Measurements from ENCODE around the gene GALK2. TPM values are rescaled to one million over a fixed set of nuclear protein-coding genes. Genes with fewer than 3 reads are reported as not detected.

Gene GALK2
- total RNA-seq, 2 donors from 2014 or later: 22.9 to 35.9 TPM

DNA sequence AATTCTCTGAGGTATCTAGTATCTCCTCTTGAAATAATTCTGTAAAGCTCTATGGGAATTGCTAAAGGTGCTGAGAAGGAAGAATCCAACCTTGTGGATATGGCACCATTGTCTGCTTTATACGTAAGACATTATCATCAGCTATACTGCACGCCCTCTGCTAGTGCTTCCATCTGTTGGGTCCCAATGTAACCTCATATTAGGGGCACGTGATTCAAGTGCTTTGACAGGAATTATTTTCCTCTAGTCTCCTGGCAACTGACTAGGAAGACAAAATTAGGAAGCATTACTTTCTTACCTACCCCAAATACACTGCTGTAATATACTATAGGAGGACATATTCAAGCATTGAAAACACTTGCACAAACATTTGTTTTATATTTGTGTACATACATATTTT lies 38.6 kb upstream of the GALK2 start:
- Histone ChIP-seq H3K9me3 (no peaks in the 10 kb centered on the region), H3K4me1 (ENCODE audit: control insufficient read depth in 1 of 2, low read depth in 2 of 2) (no peaks in the 10 kb centered on the region), H3K36me3 (peaks cover 46% of the 10 kb centered on the region), H3K4me3 (no peak overlapping the region), H3K27ac (no peak overlapping the region), H3K27me3 (replicated peaks; ENCODE audit: insufficient read depth) (no peaks in the 10 kb centered on the region)
- ATAC-seq (ENCODE audit: insufficient number of reproducible peaks, low FRiP score, low read depth) (no peak), DNase-seq (ENCODE audit: low spot score) (no peak)
- TF ChIP-seq, protein P1, sequence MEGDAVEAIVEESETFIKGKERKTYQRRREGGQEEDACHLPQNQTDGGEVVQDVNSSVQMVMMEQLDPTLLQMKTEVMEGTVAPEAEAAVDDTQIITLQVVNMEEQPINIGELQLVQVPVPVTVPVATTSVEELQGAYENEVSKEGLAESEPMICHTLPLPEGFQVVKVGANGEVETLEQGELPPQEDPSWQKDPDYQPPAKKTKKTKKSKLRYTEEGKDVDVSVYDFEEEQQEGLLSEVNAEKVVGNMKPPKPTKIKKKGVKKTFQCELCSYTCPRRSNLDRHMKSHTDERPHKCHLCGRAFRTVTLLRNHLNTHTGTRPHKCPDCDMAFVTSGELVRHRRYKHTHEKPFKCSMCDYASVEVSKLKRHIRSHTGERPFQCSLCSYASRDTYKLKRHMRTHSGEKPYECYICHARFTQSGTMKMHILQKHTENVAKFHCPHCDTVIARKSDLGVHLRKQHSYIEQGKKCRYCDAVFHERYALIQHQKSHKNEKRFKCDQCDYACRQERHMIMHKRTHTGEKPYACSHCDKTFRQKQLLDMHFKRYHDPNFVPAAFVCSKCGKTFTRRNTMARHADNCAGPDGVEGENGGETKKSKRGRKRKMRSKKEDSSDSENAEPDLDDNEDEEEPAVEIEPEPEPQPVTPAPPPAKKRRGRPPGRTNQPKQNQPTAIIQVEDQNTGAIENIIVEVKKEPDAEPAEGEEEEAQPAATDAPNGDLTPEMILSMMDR (IDR thresholded peaks at IDR 0.05): no peak

DNA sequence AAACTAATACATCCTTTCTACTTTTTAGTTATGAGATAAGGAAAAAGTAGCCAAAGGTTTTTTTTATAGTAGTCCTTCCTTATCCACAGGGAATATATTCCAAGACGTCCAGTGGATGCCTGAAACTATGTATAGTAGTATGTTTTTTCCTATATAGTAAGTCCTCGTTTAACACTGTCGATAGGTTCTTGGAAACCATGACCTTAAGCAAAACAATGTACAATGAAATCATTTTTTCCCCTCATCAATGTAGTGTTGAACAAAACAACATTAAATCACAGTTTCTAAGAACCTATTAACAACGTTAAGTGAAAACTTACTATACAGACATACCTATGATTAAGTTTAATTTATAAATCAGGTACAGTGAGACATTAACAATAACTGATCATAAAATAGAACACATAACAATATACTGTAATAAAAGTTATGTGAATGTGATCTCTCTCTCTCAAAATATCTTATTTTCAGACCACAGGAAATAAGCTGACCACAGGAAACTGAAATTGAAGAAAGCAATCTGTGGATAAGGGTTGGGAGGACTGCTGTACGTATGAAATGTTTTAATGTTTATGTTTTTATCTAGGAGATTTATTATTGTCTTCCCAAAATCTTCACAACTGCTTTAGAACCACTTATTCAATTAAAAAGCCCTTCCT lies 35.2 kb upstream of the GALK2 start:
- no peaks in the 10 kb centered on the region for H3K4me1 ChIP-seq (ENCODE audit: control insufficient read depth in 1 of 2, low read depth in 2 of 2)
- ATAC-seq (ENCODE audit: insufficient number of reproducible peaks, low FRiP score, low read depth) (no peak), DNase-seq (ENCODE audit: low spot score) (no peak)
- peaks cover 38% of the 10 kb centered on the region for H3K36me3 ChIP-seq
- no peak overlapping the region for H3K27ac ChIP-seq
- H3K9me3 ChIP-seq: no peaks in the 10 kb centered on the region
- no peaks in the 10 kb centered on the region for H3K27me3 ChIP-seq (replicated peaks; ENCODE audit: insufficient read depth)
- TF ChIP-seq, protein P1 (IDR thresholded peaks at IDR 0.05): no peak
- no peak overlapping the region for H3K4me3 ChIP-seq

DNA sequence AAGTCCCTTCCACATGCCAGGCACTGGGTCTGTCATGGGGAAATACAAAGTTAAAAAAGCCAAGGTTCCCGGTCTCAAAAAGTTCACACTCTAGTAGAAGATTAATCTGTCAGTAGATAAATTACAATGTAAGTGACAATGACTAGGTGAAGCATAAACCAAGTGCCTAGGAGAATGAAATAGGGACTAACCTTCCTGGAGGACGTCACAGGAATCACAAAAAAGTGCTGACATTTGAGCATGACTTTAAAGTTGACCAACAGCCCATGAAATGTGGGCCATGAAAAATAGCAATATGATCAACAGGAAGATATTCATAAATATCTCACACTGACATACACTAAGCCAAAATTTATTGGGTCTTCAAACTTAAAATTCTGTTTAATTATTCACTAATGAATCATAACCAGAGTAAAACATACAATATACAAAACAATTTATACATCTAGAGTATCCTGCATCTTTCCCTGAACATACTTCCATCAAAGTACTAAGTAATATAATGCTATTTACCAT lies 34.6 kb upstream of the GALK2 start:
- peaks cover 36% of the 10 kb centered on the region for H3K36me3 ChIP-seq

DNA sequence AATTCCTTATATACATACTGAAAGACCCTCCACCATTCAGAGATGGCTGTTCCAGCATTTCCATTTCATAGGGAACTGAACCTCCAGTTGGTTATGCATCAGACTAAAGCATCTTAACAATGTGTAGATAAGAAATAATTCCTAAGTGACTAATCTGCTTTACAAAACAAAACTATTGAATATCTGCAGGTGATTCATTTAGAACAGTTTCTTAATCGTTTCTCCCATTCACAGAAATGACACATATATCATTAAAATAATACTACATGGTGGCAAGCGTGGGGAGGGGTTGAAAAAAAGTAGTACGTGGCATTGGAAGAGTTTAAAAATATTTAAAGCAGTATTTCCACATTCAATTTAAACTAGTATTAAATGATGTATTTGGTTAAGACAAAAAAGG lies 34.1 kb upstream of the GALK2 start:
- no peak for ATAC-seq (ENCODE audit: insufficient number of reproducible peaks, low FRiP score, low read depth)
- Histone ChIP-seq H3K9me3 (no peaks in the 10 kb centered on the region), H3K4me3 (no peak overlapping the region), H3K36me3 (peaks cover 36% of the 10 kb centered on the region), H3K27ac (no peak overlapping the region), H3K4me1 (ENCODE audit: control insufficient read depth in 1 of 2, low read depth in 2 of 2) (no peaks in the 10 kb centered on the region), H3K27me3 (replicated peaks; ENCODE audit: insufficient read depth) (no peaks in the 10 kb centered on the region)
- DNase-seq (ENCODE audit: low spot score): no peak
- TF ChIP-seq, protein P1 (IDR thresholded peaks at IDR 0.05): no peak

More for the DNA sequence above, 34.6 kb upstream of the GALK2 start:
- no peaks in the 10 kb centered on the region for H3K9me3 ChIP-seq
- H3K4me3 ChIP-seq: no peak overlapping the region
- TF ChIP-seq, protein P1 (IDR thresholded peaks at IDR 0.05): no peak
- ATAC-seq (ENCODE audit: insufficient number of reproducible peaks, low FRiP score, low read depth) (no peak), DNase-seq (ENCODE audit: low spot score) (no peak)
- H3K27me3 ChIP-seq (replicated peaks; ENCODE audit: insufficient read depth): no peaks in the 10 kb centered on the region
- no peaks in the 10 kb centered on the region for H3K4me1 ChIP-seq (ENCODE audit: control insufficient read depth in 1 of 2, low read depth in 2 of 2)
- H3K27ac ChIP-seq: no peak overlapping the region

DNA sequence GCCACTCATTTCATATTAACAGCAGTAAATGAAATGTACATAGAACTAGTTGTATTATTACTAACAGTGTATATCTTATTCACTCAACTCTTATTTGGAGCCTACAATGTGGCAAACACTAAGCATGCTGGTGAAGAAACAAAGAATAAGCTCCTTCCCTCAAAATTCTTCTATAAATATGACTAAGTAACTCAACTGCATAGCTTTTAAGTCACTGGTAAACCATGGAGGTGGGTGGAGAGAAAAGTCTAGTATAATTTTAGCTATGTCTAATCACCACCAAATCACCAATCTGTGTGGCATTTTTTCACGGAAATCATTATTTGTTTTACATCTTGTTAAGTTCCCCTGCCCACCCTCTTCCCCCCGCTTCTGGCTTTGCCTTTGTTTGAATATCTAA lies 32.2 kb upstream of the GALK2 start:
- Histone ChIP-seq H3K27ac (no peak overlapping the region), H3K4me3 (no peak overlapping the region), H3K36me3 (peaks cover 41% of the 10 kb centered on the region), H3K27me3 (replicated peaks; ENCODE audit: insufficient read depth) (no peaks in the 10 kb centered on the region), H3K9me3 (no peaks in the 10 kb centered on the region), H3K4me1 (ENCODE audit: control insufficient read depth in 1 of 2, low read depth in 2 of 2) (no peaks in the 10 kb centered on the region)
- no peak for ATAC-seq (ENCODE audit: insufficient number of reproducible peaks, low FRiP score, low read depth)
- TF ChIP-seq, protein P1 (IDR thresholded peaks at IDR 0.05): no peak
- no peak for DNase-seq (ENCODE audit: low spot score)

All from thoracic aorta (tissue), 2 donors.